Measurements from ENCODE around the gene SH3PXD2A.
"Not testable (repeated sequence)": the region's sequence is repeated elsewhere in the genome, so short reads cannot be mapped to it uniquely, and the experiment has no call there.

SH3PXD2A gene

DNA sequence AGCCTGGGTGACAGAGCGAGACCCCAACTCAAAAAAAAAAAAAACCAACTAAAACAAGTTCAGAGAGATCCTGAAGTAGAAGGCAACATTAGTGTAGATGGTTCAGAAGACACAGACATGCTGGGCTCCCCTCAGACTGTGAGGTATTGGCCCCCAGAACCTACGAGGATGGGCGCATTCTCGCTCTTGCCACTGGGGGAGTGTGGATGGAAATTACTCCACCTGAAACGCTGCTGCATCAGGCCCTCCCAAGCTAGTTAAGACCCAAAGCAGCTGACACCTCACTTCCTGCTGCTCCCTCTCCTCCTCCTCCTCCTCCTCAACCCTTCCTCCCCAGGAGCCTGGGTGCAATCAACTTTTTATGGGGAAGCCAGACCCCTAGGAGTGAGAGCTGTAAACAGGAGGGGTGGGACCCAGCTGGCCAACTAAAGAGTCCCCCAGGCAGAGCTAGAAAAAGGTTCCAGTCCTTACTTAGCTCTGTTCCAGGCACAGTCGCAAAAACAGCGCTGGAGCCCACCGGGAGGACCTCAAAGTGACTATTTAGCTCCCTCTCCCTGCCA lies 7.4 kb downstream of the SH3PXD2A start:
- peak; percentile 33 for DNase-seq

DNA sequence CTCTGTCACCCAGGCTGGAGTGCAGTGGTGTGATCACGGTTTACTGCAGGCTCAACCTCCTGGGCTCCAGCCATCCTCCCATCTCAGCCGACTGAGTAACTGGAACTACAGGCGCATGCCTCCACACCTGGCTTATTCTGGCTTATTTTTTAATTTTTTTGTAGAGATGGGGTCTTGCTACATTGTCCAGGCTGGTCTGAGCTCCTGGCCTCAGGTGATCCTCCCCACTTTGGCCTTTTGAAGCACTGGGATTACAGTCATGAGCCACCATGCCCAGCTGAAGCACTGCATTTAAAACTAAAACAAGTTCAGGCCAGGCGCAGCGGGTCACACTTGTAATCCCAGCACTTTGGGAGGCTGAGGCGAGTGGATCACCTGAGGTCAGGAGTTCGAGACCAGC lies 8.0 kb downstream of the SH3PXD2A start:
- DNase-seq = no peak

DNA sequence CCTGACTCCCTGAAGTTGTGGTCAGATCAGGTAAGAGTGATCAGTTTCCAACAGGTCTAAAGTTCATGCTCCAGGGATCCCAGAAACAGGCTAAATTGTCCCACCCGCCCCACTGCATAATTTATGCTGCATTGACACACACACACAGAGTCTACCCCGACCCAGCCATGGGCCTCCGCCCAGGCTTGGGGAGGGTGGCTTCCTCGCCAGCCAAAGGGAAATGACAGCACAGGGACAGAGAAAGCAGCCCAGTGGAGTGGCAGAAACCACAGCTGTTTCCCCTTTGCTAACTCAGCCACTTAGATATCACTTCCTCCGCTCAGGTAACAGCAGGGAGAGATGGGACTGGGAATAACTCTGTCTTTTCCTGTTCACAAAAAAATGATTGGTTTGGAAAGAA lies 9.4 kb downstream of the SH3PXD2A start:
- DNase-seq = no peak

DNA sequence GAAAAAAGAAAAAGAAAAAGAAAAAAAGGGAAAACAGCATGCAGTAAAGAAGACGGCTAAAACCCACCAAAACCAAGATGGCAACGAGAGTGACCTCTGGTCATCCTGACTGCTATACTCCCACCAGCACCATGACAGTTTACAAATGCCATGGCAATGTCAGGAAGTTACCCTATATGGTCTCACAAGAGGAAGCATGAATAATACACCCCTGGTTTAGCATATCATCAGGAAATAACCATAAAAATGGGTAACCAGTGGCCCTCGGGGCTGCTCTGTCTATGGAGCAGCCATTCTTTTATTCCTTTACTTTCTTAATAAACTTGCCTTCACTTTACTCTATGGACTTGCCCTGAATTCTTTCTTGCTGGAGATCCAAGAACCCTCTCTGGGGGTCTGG lies 10.0 kb downstream of the SH3PXD2A start:
- DNase-seq = not testable (repeated sequence)

DNA sequence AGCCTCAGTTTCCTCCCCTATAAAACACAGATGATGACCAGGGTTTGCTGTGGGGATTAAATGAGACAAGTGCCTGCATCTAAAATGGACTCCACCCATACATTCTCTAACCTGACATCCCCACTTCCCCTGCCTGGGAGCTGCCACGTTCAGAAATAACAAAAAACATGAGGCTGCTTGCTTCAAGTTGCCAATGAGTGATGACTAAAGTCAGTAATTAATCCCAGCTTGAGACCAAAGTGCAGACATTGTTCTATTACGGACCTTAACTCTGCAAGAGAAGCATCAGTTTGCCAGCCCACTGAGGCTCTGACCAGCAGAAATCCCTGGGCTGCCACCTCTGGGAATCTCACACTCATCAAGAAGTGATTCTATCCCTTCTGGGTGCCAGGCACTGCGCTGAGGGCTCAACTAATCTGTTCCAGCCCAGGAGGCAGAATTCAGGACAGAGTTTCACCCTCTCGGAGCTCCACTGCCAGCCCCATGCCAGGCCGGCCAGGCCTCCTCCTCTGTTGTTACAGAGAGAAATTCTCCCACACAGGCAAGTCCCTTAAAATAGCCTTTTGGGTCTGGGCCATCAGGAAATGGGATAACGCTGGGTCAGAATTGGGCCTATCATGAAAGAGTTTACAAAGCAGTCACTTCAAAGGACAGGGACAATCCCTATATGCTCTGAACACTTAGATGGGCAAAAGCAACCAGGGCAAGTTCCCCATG lies 11.4 kb downstream of the SH3PXD2A start:
- DNase-seq = no peak

DNA sequence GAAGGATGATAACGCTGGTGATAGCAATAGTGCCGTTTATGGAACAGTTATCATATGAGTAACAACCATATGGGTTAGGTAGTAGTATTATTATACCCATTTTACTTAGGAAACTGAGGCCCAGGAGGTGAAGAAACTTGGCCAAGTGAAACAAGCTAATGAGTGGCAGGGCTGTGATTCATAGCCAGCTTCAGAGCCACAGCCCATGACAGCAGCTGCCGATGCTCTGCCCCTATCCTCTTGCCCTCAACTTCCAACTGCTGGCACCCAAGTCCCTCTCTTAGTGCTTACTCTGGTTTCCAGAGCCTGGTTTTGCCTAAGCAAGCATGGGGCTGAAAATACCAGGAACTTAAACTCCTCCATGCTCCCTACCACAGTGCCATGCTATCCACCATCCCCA lies 12.3 kb downstream of the SH3PXD2A start:
- DNase-seq = no peak

DNA sequence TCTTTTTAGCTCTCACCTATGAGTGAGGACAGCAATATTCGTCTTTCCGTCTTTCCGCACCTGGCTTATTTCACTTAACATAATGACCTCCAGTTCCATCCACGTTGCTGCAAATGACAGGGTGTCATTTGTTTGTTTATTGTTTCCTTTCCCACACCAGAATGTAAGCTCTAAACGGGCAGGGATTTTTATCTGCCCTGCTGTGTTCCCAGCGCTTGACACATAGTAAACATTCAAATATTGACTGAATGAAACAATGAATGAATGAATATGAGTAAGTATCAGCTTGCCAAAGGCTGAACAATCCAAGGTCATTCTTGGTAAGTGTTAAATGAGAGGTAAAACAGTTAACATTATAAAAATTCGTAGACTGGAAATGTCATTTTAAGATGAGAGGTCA lies 12.8 kb downstream of the SH3PXD2A start:
- DNase-seq = no peak

DNA sequence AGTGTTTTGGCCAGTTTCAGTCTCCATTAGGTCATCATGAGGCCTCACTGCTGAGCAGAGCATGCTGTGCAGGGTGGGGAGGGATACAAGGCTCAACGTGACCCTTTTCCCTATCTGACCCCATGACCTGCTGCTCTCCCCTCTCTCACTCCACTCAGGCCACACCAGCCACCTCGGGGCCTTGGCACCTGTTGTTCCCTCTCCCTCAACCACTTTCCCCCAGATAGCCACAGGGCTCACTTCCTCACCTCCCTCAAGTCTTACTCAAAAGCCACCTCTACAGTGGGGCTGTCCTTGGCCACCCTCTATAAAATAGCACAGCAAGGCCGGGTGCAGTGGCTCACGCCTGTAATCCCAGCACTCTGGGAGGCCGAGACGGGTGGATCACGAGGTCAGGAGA lies 13.9 kb downstream of the SH3PXD2A start:
- DNase-seq = no peak

DNA sequence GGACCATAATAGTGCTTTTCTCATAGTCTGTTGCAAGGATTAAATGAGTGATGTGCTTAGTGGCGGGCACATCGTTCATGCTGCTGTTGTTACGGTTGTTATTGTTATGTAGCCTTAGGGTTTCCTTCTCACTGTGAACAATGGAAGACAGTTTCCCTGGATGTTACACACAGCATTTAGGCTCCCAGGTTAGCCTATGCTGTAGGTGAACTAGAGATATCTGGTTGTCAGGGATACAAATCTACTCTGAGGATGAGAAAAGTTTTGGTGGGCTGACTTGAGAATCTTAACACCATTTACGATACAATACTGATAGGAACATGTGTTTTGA lies 14.7 kb downstream of the SH3PXD2A start:
- DNase-seq = no peak

DNA sequence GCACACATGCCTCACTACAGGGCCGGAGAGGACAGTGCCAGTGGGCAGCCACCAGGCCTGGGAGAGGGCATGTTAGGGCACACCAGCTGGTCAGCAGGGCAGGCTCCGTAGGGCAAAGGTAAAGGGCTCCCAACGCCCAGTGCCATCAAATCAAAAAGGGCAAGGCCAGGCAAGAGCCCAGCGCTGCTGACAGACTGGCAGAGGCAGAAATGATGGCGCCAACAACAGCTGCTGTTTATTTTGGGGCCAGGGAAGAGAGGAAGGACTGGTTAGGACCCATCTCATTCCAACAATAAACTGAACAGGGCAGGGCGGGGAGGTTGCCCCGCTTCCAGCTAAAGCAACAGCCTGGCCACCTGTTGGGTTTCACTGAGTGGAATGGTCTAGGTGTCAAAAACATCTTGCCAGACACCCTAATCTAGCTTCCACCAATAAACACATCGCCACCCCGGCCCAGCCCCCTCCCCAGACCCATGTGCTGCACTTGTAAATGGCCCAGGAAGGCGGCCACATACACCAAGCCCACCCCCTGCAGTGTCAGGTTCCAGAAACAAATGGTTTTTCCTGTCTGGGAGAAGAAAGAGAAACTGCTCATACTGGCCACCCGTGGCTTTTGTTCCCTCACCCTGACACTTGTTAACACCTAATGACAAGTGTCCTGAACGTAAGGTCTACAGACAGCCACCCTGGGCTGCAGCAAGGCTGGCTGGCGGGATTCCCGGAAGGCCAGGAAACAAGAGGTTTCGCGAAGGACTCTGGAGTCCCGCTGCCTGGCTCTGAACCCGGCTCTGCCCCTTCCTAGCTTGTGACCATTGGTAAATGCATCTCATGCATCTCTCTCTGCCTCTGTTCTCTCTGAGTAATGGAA lies 15.3 kb downstream of the SH3PXD2A start:
- no peak for DNase-seq

DNA sequence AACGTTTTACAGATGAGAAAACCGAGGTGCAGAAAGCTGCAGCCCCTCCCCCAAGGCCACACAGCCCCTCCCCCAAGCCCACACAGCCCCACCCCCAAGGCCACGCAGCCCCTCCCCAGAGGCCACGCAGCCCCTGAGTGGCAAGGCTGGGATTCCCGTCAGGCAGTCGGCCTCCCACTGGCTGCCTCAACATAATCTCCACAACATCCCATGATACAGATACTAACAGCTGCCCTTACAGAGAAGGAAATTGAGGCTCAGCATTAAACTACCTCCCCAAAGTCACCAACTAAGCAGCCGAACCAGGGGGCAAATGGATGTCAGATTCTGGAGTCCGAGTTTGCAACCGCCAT lies 15.9 kb downstream of the SH3PXD2A start:
- DNase-seq = no peak

DNA sequence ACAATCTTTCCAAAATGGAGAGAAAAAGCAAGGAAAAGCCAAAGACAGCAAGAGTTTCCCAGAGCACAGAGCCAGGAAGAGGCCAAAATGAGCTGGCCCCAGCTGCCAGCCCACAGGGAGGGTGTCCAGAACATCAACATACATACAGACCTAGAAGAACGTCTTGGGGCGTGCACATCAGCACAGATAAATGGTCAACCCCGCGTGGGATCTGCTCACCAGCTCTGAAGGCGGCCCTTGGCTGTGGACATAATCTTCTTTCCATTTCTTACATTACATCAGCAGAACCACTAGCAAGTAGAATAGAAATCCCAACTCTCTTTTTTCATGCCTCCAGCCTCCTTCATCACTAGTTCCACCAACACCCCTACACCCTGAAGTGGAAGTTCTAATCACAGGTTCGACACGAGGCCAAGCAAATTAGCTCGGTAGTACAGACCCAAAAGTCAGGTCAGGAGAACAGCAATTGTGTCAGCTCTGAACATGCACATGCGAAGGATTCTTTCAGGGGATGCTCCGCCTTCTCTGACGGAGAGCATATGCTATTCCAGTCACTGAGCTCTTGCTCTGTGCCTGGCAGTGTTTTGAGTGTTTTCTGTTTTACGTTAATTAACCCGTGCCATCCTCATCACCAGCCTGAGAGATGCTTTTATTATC lies 16.4 kb downstream of the SH3PXD2A start:
- DNase-seq = no peak

DNA sequence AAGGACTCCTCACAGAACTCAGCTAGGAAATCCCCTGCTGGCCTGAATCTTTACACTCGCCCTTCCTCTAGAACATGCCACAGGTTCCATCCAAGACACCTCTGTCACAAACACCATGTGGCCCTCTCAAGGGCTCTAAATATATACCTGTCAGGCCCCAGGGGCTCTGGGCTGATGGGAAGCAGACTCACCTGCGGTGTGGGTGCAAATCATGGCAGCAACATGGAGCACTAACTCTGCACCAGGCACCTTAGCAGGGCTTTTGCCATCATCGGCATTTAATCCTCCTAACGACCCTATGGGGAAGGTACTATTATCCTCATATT lies 17.3 kb downstream of the SH3PXD2A start:
- DNase-seq = no peak

DNA sequence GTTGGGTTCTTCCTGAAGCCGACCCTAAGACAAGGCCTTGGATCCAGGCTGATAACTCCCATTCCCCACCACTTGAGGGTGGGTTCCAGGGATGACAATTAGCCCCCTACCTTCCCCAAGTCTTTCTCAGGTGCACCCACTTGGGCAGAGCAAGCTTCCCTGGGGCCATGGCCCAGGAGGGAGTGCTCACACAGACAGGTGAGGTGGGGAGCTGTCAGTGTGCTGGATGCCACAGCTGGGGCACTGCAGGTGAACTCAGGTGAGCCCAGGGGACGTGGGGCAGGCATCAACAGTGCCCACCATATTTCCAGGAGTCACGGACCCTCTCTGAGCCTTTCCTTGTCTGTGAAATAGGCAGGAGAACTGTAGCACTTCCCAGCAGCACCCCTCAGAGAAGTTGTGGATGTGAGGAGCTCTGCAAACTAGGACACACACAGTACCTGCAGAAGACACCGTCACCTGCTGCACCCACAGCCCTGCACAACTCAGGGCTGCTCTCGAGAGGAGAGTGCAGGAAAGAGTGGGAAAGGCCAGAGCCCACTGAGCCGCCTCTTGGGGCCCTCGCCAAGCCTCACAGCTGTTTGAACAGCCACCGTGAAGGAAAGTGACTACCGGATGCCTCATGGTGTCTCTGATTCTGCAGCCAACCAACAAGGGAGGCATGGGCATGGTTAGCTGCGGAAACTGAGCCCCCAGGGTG lies 17.9 kb downstream of the SH3PXD2A start:
- DNase-seq = no peak

DNA sequence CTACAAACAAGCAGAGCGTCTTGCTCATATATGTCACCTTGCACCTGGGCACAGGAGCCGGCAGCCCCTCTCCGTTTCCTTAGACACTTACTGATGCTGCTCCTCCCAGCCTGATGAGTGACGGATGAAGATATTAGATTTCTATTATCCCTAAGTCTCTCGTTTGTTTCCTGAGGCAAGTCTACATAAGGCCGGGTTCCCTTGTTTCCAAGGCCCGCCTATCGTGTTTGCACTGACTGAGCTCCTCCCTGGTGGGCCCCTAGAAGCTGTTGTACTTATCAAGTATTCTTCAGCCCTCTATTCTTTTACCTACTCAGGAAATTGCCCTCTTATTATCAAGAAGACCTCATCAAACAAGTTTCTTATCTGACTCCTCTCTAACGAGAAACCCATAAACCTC lies 18.5 kb downstream of the SH3PXD2A start:
- no peak for DNase-seq

DNA sequence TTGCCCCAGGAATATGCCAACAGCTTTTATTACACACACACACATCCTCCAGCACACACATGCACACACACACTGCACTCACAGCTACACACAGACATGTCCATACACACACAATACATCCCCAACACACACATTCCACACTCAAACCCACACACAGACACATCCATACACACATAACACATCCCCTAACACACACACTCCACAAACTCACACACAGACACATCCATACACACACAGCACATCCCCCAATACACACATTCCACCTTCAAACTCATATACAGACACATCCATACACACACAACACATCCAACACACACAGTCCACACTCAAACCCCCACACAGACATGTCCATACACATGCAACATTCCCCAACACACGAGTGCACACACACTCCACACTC lies 19.1 kb downstream of the SH3PXD2A start:
- DNase-seq = no peak

DNA sequence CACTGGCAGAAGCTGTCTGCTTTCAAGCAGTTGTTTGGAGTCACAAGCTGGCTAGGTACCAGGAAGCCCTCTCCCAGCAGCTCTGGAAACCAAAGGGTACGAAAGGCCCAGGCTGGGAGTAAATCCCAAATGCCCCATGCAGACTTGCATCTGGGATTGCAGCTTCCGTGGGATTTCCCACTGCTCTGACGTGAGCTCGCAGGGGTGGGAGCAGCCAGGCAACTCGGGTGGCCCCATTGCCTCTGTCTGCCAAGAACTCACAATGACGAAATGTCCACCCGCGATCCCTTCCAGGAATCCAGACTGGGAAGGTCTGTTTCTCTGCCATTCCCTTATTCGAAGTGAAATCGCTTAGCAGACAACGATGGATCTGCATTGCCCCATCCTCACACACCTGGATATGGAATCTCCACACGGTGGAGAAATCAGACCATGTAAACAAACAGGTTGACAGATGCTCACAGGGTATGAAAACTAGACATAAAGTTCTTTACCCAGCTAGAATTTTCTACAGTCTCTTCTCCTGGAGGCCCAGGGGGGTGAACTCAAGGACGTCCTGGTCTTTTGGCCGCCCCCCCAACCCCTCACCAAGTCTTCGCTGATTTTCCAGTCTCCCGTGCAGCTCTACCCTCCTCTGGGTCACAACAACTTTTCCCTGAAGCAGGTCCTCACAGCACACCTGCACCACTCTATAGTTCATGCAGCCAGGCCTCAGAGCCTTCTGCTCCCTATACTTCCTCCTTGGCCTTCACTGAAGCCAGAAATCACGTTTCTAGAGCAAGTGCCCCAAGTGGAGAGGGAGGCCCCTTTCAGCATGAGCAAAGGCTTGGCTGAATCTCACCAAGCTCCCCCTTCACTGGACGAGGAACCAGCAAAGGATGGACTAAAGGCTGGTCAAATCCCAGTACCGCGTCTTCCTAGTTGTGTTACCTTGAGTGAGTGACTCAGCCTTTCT lies 20.0 kb downstream of the SH3PXD2A start:
- no peak for DNase-seq

DNA sequence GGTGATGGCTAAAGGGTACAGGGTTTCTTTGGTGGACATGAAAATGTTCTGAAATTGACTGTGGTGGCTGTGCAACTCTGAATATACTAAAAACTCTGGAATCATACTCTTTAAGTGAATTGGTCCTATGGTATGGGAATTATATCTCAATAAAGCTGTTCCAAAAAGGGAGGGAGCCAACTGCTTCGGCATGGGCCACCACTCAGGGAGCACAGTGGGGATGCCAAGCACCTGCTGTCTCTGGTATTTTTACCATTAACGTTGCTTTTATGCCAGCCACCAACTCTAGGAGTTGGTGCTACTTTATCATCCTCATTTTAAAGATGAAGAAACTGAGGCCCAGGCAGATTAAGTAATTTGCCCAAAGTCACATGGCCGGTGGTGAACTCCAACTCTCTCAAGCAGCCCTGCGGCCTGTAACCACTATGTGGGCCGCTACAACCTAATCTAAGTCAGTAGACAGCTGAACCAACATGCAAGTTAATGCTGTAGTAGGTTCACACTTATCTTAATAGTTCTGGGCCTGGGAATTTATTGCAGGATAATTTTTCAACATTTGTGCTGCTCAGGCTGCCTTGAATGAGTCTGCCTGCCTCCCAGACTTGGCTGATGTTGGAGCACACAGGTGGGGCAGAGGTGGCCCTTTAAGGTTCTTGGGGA lies 20.8 kb downstream of the SH3PXD2A start:
- DNase-seq = no peak

DNA sequence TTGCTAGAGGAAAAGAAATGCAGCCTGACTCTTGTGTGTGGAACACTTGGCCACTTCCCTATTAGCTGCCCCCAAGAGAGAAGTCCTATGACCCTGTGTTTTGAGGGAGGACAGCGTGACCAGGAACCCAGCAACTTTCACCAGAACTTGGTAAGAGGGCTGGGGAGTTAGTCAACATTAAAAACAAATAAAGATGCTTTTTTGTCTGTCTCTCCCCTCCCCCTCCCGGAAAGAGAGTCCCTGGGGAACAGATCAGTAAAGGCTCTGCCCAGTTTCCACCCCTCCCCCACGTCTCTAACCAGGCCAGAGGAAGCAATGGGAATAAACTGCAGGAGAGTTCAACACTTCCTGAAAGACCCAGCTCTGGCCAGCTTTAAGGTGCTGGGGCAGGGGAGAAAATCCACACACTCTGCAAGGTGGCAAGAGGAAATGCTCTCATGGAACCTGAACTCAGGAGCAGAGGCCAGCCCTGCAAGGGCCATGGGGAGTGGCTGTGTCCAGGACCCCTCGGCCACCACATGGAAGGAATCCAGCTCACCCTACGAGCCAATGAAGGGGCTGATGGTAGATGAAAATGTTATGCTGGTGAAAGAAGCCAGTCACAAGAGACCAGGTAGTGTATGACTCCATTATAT lies 21.5 kb downstream of the SH3PXD2A start:
- DNase-seq = peak; percentile 22

DNA sequence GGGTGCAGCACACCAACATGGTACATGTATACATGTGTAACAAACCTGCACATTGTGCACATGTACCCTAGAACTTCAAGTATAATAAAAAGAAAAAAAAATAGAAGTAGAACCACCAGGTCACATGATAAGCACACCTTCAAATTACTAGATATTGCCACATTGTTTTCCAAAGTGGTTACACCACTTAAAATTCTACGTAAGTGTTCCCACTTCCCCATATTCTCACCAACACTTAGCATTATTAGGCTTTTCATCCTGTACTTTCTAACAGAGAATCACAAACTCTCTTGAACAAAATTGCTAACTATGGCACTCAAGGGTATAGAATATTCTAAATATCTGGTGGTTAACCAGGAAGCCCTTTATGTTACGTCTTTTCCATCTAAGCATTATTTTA lies 22.6 kb downstream of the SH3PXD2A start:
- no peak for DNase-seq

DNA sequence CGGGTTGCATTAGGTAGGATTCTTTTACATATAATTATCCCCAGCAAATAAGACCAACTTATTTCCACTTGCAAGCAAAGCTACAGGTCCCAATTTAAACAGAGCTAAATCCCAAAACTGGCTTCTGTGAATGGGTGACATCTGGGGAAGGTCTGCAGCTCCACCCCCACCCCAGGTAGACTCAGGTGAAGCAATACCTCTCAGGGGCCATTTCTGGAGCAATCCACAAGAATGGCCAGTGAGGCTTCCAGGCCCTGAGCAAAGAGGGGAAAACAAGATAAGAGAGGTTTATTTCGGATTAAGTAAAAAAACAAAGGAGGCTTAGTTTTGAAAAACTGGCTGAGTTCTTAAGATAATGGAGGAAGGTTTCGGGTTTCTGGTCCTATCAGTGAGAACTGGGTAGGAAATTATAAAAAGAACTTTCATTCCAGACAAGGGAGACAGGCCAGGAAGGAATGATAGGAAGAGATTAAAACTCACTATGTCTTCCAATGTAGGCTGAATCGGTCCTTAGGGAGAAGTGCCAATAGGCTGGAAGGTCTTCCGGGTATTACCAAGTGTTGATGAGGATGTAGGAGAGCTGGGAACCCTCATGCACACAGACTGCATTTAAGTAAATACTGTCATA lies 25.4 kb downstream of the SH3PXD2A start:
- DNase-seq = peak; percentile 26

Measured in NCI-H82 (cell line).